ENCODE data around the gene KSR1.

DNA sequence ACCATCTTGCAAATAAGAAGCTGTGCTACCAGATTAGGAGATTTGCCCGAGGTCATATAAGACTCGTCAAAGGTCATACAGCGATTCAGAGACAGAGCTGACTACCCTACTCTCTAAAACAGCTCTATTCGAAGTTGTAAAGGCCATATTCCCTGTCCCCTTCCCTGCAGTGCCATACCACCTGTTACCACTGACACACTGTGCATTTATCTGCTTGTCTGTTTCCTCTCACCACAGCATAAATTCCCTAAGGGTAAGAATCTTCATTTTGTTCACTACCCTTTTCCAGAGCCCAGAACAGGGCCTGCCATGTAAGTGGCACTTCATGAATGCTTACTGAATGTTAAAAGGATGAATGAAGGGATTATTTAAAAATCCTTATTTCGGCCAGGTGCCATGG, 3.4 kb upstream of the KSR1 start:
- TF ChIP-seq, protein P1, sequence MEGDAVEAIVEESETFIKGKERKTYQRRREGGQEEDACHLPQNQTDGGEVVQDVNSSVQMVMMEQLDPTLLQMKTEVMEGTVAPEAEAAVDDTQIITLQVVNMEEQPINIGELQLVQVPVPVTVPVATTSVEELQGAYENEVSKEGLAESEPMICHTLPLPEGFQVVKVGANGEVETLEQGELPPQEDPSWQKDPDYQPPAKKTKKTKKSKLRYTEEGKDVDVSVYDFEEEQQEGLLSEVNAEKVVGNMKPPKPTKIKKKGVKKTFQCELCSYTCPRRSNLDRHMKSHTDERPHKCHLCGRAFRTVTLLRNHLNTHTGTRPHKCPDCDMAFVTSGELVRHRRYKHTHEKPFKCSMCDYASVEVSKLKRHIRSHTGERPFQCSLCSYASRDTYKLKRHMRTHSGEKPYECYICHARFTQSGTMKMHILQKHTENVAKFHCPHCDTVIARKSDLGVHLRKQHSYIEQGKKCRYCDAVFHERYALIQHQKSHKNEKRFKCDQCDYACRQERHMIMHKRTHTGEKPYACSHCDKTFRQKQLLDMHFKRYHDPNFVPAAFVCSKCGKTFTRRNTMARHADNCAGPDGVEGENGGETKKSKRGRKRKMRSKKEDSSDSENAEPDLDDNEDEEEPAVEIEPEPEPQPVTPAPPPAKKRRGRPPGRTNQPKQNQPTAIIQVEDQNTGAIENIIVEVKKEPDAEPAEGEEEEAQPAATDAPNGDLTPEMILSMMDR (IDR thresholded peaks at IDR 0.05) = no peak
- TF ChIP-seq POLR2A (IDR thresholded peaks at IDR 0.05) = no peak
